GM10266 (cell line): ENCODE measurements around the gene KNSTRN.

Source experiments
- DNase-seq: peaks from one replicate; pipeline ENCODE4 v3.0.0; 2012; ENCODE audit errors: extremely low spot score
- CTCF ChIP-seq: IDR thresholded peaks from 2 replicates; pipeline ENCODE4 v1.5.1; 2012; ENCODE audit warnings: mild to moderate bottlenecking, low read depth; ENCODE audit not compliant: control insufficient read depth, insufficient read depth; ENCODE audit errors: missing control alignments

KNSTRN gene

GRCh38 chr15:40379853-40380252, 2.7 kb upstream of the KNSTRN start:
- DNase-seq: no peak
- TF ChIP-seq CTCF: no peak

GRCh38 chr15:40380636-40381035, 1.9 kb upstream of the KNSTRN start:
- no peak for DNase-seq
- no peak for TF ChIP-seq CTCF

- TF ChIP-seq CTCF: no peak
- no peak for DNase-seq
Measured at GRCh38 chr15:40381818-40382529, 547 bp upstream of the KNSTRN start.

- no peak for DNase-seq
- TF ChIP-seq CTCF: no peak
Measured at GRCh38 chr15:40386480-40386879, 4.0 kb downstream of the KNSTRN start.

- no peak for TF ChIP-seq CTCF
- no peak for DNase-seq
Measured at GRCh38 chr15:40388941-40389823, 6.7 kb downstream of the KNSTRN start.

- DNase-seq: no peak
- TF ChIP-seq CTCF: no peak
Measured at GRCh38 chr15:40389824-40390595, 7.5 kb downstream of the KNSTRN start.
